Left colon (tissue), 2 donors: ENCODE measurements around the gene TSFM. TPM values are rescaled to one million over a fixed set of nuclear protein-coding genes. Genes with fewer than 3 reads are reported as not detected.

Experiments
- ATAC-seq: fragments of 200-7000 bp; cut with Tn5 transposase; one replicate; pipeline ENCODE4 v1.9.1; 2020; ENCODE audit warnings: mild to moderate bottlenecking, moderate library complexity
- DNase-seq, 2 donors: peaks; one replicate each; pipeline ENCODE4 v3.0.0-alpha.2; 2020
- intact Hi-C, 2 donors: fragments of 100-400 bp; cut with DNase I in 1 of 2; cut with micrococcal nuclease in 1 of 2; formaldehyde crosslinking; loops; one replicate each; pipeline versions ENCODE4 v1.11.2 to v1.14.0; 2022; cut with DNase I, micrococcal nuclease
- long read RNA-seq: library from polyadenylated mRNA; unstranded; transcript quantifications from one replicate; pipeline ENCODE4 v2.0.0, GENCODE V29; 2021
- total RNA-seq, 2 donors: library from RNA; stranded (reverse); fragmentation: NEBNext Ultra II Directional; extraction: Animal tissue kit (Norgen Biotek cat#: 25700); gene quantifications; one replicate each; pipeline ENCODE4 v1.2.1, GENCODE V29; 2021
- donor health status: DM: no; HTN: no; CAD: no.
- donor health status: DM: yes; HTN: yes; CAD: no.

TSFM gene
- total RNA-seq = 10 to 100 TPM; 25.3 to 31.8 TPM
- long read RNA-seq, transcript TSFM-204 (6 exons, 2,192 nt) = major isoform, 14 of 18 reads
- long read RNA-seq, partial matches to known transcripts = 1 of 18 reads
- long read RNA-seq, other reads (novel, unspliced or antisense) = 0 of 18 reads

DNA sequence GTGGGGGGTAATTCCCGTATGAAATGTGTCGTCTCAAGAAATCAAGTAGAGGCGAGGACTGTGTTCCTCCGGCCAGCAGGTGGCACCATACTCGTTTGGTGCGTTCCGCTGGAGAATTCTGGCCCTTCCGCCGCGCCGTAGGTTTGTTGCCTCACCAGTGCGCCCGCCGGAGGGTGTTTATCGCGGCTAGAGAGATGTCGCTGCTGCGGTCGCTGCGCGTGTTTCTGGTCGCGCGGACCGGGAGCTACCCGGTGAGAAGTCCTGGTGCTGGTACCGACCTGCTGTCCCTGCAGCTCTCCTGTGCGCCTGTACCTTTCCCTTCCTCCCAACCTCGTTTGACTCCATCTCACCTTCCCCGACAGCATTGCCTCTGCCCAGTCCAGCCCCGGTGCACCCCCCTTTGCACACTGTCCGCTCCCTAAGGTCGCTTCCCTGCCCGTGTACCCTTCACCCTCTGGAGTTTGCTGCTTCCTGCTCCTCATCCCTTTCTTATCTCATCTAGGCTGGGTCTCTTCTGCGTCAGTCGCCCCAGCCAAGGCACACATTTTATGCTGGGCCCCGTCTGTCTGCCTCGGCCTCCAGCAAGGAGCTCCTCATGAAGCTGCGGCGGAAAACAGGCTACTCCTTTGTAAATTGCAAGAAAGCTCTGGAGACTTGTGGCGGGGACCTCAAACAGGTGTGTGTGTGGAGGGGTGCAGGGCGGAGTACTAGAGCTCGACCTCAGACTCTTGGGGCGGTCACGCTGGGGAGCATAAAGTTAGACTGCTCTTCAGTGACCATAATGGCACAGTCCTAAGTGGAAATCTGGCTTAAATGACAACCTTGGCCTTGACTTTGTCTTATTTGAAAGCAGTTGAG lies at the start of gene TSFM:
Gene TSFM (plus strand): TSS at position 180 of the 858 bp plus-strand sequence. CDS start 15 bp downstream, at position 195.
- intact Hi-C loops = no loop called here
- DNase-seq (peak; percentile 94 to 99), ATAC-seq (peak; percentile 94)

DNA sequence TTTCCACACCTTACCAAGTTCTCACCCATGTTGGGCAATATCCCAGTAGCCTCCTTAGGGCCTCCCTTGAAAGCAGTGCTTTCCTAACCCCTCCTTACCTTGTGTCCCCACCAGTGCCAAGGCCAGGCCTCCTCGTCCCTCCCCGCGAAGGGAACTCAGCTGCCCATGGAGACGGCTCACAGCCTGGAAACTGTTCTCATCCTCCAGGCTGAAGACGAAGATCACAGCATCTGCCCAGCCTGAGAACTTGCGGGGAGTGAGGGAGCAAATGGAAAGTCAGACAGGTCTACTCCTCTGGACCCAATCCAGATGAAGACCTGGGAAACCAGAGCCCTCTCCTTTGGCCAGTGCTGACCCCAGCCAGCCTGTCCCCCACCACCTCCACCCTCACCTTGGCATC lies 48.7 kb upstream of the TSFM start:
- intact Hi-C loops = no loop called here
- ATAC-seq (no peak), DNase-seq (no peak)

DNA sequence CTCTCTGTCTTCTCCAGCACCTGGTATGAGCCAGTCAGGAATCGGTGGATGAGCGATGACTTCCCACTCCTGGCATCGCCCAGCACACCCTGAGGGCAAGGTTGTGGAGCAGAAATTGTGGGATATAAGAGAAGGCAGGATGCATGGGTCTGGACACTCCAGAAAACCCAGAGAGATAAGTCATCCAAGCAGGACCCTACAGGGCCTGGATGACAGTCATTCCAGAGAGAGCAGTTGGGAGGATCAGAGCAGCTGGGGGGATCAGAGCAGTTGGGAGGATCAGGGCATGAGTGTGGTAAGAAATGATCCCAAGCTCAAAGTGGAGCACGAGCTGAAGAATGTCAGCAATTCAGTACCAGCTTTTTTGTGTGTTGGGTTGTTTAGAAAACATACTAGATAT lies 48.0 kb upstream of the TSFM start:
- no peak for ATAC-seq
- no peak for DNase-seq
- intact Hi-C loops = no loop called here

DNA sequence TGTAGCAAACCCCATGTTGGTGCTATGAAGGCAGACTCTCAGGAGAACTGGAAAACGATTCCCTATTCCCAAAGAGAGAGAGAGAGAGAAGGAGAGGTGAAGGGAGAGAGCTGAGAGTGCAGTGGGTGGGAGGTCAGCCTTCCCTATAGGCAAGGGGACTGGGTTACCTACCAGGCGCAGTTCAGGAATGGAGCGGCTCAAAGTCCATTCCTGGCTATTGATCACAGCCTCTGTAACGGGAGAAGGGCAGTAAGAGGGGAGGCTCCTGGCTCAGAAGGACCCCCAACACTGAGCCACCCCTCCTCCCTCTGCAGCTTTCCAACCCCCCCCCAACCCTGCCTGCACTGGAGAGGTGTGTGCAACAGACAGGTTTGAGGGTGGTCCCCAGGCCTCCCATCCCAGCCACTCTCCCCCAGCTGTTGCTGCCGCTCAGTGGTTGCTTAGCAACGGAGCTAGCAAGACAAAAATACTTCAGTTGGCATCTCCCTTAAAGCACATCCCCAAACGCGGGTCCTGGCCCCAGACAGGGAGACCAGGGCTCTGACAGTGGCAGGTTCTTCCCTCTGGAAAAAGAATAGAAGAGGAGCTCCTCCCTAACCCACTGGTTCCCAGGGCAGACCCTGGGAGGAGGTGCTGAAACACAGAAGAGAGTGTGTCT lies 47.3 kb upstream of the TSFM start:
- intact Hi-C loops = no loop called here
- DNase-seq (no peak), ATAC-seq (no peak)

DNA sequence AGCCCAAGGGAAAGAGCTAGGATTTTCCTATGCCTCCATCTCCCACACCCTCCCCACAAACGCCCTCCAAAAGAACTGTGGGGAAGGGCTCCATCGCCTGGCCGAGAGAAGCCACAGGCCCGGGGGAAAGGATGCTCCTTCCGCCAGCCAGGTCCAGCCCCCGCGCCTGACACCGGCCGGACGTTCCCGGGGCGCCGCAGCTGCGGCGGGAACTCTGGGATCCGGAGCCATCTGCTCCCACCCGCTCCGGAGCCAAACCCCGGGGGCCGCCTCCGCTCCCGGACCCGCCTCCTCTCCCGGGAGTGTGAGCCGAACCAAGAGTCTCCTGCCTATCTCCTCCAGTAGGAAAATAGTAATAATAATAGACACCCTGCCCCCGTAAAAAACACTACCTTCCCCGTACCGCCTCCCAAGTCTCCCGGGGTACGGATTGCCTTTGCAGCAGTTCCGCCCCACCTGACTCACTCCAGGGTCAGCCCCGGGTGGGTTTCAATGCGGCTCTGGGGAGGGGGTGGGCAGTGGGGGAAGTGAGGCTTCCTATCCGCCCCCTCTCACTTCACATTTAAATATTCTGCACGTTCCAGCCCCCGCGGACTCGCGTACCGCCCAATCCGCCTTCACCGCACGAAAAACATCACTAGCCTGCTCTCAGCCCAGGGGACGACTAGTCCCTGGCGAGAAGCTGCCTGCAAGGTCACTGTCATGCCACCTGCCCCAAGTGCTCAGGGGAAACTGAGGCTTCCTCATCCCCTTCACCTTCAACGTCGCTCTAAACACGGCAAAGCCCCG lies 46.4 kb upstream of the TSFM start:
- intact Hi-C loops = no loop called here
- peak; percentile 30 for ATAC-seq
- DNase-seq = no peak

DNA sequence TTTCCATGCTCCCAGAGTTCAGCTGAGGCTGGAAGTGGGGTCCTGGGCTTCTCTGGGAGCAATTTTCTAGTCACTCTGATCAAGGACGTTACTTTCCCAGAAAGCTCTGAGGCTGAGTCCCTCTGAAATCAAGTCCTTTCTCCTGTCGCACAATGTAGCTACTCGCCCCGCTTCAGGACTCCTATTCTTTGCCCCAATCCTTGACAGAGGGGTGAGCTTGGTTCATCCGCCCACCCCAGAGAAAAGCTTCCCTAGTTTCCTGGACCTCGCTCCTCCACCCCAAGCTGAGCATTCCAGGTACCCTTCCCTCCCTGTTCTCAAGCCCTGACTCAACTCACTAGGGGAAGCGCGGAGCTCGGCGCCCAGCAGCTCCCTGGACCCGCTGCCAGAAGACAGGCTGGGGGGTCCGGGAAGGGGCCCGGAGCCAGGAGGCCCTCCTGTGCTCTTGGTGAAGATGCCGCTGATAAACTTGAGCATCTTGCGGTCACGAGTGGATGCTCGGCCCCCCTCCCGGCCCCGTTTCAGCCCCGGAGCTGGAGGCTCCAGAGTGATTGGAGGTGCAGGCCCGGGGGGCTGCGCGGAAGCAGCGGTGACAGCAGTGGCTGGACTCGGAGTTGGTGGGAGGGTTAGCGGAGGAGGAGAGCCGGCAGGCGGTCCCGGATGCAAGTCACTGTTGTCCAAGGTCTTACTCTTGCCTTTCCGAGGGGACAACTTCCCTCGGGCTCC lies 45.7 kb upstream of the TSFM start:
- no peak for ATAC-seq
- no peak for DNase-seq
- intact Hi-C loops = no loop called here

DNA sequence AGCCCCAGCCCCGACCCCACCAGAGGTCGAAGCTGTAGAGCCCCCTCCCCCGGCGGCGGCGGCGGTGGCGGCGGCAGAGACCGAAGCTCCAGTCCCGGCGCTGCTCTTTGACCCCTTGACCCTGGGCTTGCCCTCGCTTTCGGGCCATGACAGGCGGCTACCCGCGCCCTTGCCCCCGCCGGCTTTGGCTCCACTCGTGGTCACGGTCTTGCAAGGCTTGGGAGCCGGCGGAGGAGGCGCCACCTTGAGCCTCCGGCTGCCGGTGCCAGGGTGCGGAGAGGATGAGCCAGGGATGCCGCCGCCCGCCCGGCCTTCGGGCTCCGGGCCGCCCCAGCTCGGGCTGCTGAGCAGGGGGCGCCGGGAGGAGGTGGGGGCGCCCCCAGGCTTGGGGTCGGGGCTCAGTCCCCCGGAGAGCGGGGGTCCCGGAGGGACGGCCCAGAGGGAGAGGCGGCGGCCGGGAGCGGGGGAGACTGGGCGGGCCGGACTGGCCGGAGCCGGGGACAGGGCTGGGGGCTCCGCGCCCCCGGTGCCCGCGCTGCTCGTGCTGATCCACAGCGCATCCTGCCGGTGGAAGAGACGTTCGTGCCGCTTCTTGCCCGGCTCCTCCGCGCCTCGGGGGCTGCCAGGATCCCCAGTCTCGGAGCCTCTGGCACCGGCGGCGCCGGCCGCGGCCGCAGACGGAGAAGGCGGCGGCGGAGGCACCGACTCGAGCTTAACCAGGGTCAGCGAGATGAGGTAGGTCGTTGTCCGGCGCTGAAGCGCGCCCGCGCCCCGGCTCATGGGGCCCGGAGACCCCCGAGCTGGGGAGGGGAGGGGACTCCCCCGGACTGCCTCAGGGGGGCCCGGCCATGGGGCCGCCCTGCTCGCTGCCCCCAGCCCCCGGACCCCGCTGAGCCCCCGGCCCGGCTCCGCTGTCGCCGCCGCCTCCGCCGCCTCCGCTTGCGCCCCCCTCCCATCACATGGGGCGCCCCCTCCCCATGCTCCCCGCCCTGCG lies 44.8 kb upstream of the TSFM start:
- ATAC-seq (no peak), DNase-seq (no peak)
- intact Hi-C loops = no loop called here

DNA sequence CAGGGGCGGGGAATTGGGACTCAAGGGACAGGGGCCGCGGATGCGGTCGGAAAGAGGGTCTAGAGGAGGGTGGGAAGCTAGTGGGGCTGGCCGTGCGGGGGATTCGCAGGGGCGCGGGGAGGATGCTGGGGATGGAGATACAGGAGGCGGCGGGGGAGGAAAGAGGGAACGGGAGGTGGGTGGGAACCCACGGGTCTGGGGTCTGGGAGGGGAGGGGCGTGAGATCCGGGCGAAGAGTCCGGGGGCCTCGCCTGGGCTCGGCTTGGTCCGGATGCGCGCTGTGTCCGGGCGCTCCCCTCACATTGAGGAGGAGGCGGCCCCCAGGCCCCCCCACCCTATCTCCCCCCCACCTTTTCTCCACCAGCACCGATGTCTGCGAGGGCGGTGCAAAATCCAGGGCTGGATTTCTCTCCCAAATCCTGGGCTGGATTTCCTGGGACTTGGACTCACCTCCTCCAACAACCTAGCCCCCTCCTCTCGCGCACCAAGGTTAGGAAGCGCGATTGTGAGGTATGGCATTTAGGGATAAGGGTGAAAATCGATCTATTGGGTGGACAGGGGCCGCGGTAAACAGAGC lies 43.8 kb upstream of the TSFM start, which contains the start of gene AGAP2:
Gene AGAP2 (minus strand): TSS at position 82 of the 577 bp plus-strand sequence. CDS start 496 bp downstream, outside the sequence.
- intact Hi-C loops = no loop called here
- DNase-seq (no peak), ATAC-seq (no peak)

DNA sequence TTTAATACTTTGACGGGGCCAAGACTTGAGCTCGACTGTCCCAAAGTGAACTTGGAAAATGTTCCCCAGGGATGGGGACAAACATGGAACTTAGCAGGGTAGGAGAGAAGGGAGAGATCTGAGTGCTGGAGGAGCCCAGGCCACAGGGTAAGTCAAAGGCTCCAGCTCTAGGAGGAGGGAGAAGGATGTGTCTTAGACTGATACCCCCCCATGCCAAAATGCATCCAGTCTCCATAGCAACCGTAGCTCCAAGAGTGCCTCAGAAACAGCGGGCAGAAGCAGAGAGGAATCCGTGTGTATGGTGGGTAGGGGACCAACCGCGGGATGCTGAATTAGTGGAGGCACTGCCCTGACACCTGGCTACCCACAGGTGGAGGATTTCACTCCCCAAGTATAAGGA lies 43.2 kb upstream of the TSFM start:
- ATAC-seq (no peak), DNase-seq (no peak)
- intact Hi-C loops = no loop called here

DNA sequence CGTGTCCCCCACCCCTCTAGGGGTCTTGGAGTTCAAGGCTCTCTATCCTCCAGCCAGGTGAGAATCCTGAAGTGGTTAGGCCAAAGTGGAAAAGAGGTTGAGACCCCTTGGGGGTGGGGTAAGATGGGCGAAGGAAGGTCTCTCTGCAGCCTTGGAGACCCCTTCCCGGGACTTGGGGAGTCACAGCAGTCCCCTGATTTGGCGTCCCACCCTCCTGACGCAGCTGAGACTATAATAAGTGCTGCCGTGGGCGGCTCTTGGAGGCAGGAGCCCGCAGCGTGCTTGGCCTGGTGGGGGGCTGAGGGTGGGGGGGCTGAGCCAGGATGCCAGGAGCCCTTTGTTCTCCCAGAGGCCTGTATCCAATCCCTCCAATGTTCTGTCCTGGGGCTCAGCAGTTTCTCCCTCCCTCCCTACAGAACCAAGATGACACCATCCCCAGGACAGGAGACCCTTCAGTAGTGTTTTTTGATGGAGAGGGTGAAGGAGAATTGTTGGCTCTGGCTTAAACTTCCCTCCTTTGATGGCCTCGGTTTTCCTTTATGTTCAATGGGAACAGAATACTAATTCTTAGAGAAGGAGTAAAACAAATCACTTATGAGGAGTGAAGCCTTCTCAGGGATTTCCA lies 42.6 kb upstream of the TSFM start:
- DNase-seq = no peak
- intact Hi-C loops = no loop called here
- ATAC-seq = no peak

DNA sequence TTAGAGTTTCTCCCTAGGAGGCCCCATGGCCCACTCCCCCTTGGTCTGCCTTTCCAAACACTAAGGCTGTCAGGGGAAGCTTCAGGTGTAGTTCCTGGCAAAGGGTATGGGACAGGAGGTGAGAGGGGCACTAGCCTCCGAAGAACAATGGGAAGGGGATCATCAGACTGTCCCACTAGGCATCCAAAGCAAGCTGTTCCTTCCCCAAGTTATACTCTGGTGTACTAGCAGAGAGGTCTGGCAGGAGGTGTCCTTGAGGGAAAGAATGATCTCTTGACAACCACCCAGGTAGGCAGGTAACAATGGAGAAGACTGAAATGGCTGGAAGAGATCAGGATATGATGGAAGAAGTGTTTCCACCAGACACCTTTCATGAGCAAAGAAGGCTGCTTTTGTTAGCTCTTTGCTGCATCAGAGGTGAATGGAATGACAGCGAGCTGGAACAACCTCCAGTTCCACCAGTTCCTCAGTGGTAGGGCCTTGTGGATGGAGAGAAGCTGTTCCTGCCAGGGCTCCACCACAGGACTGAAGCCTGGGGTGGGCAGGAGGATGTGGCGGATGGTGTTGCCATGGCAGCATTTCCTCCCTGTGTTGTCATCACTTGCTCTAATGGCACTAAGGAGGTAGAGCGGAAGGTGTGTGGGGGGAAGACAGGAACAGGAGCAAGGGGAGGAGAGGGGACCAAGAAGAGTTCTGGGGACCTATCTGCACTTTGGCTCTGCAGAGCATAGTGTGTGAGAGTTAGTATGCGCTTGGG lies 41.8 kb upstream of the TSFM start:
- ATAC-seq = no peak
- intact Hi-C loops = no loop called here

DNA sequence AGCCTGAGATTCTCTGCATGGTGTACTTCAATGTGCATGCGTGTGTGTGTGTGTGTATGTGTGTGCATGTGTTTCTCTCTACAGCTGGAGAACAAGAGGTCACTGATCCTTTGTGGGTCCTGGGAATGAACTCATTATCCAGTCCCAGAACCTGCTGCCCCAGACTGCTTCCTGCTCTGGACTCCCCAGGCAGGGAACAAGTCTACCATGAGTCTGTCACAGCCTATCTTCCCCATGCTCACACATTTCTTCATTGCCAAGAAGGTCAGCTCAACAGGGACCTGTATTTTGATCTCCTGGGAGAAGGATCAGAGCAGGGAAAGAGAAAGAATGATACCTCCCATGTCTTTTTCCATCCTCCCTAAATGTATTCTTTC lies 41.2 kb upstream of the TSFM start:
- ATAC-seq (no peak), DNase-seq (no peak)
- intact Hi-C loops = no loop called here

More for the DNA sequence above, 41.8 kb upstream of the TSFM start:
- DNase-seq = peak in 1 of 2 donors; percentile 49

DNA sequence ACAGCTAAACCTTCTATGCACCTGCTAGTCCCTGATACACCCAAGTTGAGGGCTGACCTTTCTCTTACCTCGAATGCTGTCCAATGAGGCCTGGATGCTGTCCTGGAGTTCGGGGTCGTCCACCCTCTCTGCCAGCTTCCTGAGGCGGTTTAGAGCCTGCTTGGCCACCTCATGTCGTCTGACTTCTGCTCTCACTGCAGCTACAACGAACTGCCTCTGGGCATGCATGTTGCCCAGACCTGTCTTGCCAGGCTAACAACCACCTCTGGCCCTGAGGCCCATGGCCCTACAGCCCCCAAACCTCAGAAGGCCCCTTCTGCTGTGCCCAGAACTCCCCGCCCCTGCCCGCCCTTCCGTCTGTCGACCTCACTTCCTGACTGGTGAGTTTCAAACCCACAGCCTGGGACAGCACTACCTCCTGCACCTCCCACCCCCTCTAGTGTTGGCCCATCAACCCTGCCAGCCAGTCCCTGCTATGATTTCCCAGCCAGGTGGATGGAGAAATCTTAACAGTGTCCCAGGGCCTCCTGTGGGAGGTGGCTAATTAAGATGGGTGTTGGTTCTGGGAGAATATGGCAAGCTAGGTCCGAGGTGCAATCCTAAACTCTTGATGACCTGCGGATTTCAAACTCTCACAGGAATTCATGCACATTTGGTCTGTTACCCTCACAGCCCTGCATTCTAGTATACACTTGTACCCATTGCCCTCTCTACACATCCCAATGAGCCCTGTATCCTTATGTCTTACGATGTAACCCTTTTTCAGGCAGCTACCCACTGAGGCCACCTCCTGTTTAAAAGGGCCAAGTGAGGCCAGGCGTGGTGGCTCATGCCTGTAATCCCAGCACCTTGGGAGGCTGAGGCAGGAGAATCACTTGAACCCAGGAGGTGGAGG lies 40.5 kb upstream of the TSFM start:
- DNase-seq (peak; percentile 60 to 65), ATAC-seq (no peak)
- intact Hi-C loops = no loop called here

DNA sequence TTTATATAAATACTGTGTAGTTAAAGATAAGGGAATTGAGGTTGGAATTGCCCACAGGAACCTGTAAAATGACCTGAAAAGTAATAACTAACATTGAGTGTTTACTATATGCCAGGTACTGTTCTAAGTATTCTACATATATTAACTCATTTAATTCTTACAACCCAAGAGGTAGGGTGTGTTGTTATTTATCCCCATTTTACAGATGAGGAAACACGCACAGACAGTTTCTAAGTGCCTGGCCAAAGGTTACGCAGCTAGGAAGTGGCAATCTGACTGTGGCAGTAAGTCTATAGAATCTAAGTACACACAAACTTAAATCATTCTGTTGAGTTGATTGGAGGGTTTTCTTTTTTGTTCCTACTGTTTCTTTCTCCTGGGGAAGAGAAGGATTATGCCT lies 38.8 kb upstream of the TSFM start:
- intact Hi-C loops = no loop called here
- no peak for DNase-seq
- peak; percentile 8 for ATAC-seq

DNA sequence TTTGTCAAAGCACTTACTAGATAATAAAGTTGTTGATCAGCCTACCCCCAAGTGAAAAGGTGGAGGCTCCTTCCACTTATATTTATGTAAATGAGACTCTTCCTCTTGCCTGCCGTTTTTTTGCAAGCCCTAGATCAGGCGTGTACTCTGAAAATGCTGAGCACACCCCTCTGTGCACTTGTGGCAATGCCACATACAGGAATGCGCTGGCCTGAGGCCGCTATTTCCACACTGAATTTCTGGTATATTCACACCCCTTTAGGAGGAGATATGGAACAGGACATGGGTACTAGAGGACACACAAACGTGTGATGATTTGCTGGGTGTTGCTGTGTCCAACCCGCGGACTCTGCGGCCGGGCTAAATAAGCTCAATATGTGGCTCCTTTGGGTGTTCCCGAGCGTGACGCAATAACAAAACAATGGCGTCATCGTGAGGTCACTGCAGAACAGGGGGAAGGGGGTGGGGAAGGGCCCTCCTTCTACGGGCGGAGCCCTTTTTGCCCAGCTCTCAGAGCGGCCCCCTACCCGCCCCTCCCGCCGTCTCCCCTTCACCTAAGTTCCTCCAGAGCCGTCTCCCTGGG lies 38.3 kb upstream of the TSFM start:
- DNase-seq = peak; percentile 79 to 81
- peak; percentile 67 for ATAC-seq
- intact Hi-C loops = no loop called here
